ENCODE data around the gene AAR2.
A peak's percentile ranks its signal among the peaks of the same experiment; 100 is the strongest.

Gene AAR2

GRCh38 chr20:36281785-36282380, 45.6 kb downstream of the AAR2 start:
- DNase-seq: no peak

- no peak for DNase-seq
Observed at GRCh38 chr20:36284751-36285150, 48.5 kb downstream of the AAR2 start.

DNA sequence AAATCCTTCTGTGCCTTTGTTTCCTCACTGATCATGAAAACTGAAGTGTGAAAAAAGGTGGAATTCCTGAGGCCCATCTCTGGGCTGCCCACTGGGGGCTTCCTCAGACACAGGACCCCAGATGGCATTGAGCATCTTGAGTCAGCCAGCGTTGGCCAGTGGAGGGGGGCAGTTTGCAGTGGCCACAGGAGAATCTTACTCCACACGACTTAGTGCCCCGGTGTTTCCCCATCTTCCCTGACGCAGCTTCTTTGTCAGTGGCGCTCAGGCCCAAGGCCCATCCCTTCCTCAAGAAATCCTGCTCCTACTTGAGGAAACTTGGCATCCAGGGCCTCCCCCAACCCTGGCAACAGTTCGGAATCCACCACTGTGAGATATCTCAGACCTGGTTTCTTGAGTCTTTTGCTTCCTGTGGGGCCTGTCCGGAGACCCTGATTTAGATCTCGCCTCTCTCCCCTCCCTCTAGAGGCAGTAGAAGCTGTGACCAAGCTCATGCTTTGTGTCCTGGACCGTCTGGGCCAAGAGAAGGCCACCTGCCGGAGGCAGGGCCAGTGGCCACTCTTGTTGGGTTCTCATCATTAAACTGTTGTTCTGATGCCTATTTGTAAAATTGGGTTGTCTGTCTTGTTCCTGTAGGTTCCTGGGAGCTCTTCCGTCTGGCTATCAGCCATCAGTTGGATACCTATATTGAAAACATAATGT, 49.6 kb downstream of the AAR2 start:
- no peak for DNase-seq

GRCh38 chr20:36297656-36298055, 61.4 kb downstream of the AAR2 start:
- no peak for DNase-seq

DNA sequence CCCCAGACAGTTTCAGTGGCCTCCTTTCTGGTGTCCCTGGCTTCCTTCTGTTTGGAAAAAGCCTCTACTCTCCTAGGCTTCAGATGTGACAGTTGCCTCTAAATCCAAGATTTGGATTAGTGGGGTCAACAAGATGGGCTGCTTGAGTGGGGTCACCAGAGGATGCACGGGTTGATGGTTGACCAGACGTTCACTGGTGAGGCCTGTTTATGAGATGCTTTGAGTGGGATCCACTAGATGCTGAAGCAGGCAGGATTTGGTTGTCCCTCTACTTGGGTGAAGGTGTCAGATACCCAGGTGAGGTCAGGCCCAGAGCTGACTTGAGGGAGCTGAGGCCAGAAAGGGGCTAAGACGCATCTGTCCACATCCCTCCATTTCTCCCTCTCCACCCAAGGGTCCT, 61.8 kb downstream of the AAR2 start:
- DNase-seq: no peak

GRCh38 chr20:36298795-36299339, 62.6 kb downstream of the AAR2 start:
- no peak for DNase-seq

DNA sequence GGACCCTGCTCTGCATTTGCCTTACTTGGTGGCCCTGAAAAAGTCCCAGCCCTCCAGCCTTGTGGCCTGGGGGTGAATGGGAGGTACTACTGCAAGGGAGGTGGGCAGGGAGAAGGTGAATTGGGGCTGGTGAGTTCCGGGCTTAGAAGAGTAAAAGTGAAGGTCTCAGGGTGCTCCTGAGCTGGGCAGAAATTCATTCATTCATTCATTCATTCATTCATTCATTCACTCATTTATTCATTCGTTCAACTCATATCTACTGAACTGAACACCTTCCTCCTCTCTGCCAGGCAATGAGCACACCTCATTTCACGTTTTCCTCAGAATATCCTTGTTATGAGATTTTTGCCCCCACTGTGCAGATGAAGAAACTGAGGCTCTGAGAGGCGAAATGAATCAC, 63.2 kb downstream of the AAR2 start:
- DNase-seq: no peak

DNA sequence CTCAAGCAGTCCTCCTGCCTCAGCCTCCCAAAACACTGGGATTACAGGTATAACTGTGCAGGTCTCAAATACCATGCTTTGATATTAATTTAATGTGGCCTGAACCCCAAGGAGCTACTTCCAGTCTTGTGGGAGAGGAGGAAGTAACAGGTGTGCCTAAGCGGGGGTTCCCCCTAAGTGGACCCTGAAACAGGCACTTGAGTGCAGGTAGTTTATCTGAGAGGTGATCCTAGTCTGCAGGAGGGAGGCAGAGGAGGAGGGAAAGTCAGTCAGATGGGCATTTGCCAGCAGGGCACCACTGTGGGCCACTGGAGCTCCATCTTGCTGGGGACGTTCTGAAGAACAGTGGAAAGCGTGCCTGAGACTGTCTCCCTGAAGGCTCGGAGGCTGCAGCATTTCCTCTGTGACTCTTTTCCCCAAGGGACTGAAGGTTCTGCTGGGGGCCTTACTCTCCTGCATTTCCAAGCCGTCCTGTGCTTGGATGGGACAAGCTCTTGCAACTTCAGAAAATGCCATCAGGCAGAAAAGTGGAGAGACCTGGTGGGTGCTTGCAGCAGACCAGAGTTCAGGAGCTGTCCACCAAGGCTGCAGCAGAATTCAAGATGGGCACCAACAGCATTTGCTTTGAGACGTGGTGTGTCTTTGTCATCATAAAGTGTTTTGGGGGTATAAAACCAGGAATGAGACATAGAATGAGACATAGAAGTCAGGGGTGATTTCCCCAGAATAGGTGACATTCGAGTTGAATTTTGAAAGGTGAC, 65.3 kb downstream of the AAR2 start:
- no peak for DNase-seq

GRCh38 chr20:36303020-36303595, 66.8 kb downstream of the AAR2 start:
- no peak for DNase-seq

DNA sequence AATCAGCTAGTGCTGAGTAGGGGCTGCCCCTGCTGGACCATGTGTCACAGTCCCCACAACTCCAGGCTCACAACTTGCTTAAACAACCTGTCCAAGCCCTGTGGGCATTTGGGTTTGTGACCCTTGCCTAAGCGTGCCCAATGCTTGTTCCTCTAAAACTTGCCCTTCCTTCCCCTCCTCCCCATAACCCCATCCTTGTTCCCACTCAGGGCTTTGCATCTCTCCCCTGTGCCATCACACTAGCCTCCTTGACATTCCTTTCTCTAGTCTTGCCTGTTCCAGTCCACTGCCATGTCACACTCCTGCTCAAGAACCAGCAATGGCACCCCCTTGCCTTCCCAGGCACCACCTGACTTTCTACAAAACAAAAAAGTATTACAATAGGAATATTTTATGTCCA, 67.6 kb downstream of the AAR2 start:
- DNase-seq: no peak

- no peak for DNase-seq
Observed at GRCh38 chr20:36304786-36305495, 68.7 kb downstream of the AAR2 start.

GRCh38 chr20:36305602-36306551, 69.6 kb downstream of the AAR2 start, which contains the start of gene DLGAP4:
TSS of gene DLGAP4 (plus strand) at chr20:36306339. CDS start at chr20:36431718, 125,379 bp downstream.
- DNase-seq: peak in 1 of 2 experiments; percentile 5
